ENCODE data around the gene CBR1.
A peak's percentile ranks its signal among the peaks of the same experiment; 100 is the strongest.
"Not testable (repeated sequence)": the region's sequence is repeated elsewhere in the genome, so short reads cannot be mapped to it uniquely, and the experiment has no call there.

The CBR1 gene

DNA sequence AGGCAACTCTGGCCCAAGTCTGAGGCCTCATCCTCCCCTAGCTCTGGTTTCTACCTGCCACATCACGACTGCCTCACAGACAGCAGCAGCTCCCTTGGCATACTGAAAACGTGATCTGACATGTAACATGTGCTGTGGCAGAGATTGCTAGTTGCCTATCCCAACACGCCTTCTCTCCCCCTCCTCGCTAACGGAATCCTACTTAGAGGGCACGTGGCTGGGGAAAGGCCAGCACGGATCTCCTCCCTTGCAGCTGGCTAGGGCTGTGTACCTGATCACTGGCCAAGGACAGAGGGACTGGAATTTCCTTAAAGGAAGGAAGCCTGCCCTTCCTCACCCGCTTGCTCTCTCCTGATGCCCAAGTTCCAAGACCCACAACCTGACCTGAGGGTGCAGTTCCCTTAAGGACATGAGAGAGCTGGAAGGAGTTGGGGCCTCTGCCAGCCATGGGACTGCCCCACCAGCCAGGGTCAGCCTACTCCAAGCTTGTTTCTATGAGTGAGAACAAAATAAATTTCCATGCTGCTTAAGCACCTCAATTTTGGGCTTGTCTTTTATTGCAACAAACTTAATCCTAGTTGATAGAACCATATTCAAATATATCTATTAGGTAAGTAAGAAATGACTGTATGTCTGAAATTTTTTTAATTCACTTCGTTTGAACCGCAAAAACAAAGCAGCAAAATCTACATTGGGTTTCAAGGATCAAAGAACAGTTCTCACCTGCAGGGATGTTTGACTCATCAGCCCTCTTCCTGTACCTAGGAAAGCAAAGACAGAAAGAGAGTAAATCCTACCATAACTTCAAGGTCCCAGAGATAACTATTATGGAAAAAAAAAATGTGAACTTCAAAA, 16.7 kb upstream of the CBR1 start:
- DNase-seq: no peak

DNA sequence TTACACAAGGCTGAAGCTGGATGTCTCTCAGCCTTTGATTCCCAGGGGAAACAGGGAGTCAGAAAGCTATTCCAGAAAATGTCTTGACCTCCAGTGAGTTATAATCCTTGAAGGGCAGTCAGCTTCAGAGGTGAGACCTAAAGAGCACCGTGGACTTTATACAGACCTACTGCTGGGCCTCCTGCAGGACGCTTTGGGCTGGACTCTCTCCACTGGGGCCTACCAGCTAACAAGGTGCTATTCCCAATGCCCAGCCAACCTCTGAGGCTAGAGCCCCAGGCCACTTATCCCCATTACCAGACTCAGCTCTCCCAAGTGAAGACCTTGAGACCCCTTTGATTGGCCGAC, 16.1 kb upstream of the CBR1 start:
- DNase-seq: no peak

DNA sequence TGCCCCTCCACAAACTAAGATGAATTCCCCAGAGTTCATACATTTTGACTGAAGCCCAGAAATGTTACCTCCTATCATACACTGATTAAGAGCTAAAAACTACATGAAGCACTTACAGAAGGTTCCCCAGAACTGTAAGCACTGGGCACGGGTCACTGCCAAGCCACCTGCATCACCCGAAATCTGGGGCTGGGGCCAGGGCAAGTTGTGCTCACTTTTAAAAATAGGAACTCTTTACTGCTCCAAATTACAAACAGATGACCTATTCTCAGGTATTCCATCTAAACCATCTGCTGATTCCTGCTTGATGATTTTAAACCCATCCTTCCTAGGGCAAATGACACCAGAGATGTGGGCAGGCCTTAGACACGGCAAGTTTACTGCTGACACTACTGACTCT, 14.3 kb upstream of the CBR1 start:
- DNase-seq: no peak

DNA sequence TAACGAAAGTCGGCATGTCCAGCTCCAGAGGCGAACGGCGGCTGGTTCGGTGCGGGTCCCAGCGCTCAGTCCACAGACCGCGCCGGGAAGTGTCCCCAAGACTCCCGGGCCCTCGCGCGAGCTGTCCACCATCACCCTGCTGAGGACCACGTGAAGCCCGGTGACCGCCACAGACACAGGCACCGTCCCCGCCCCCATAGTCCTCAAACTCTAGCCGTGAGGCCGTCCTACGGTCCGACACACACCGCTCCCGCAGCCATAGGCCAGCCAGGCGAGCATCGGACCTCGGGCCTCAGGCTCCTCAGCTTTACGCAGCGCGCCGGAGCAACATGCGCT, 10.0 kb upstream of the CBR1 start:
- no peak for DNase-seq

DNA sequence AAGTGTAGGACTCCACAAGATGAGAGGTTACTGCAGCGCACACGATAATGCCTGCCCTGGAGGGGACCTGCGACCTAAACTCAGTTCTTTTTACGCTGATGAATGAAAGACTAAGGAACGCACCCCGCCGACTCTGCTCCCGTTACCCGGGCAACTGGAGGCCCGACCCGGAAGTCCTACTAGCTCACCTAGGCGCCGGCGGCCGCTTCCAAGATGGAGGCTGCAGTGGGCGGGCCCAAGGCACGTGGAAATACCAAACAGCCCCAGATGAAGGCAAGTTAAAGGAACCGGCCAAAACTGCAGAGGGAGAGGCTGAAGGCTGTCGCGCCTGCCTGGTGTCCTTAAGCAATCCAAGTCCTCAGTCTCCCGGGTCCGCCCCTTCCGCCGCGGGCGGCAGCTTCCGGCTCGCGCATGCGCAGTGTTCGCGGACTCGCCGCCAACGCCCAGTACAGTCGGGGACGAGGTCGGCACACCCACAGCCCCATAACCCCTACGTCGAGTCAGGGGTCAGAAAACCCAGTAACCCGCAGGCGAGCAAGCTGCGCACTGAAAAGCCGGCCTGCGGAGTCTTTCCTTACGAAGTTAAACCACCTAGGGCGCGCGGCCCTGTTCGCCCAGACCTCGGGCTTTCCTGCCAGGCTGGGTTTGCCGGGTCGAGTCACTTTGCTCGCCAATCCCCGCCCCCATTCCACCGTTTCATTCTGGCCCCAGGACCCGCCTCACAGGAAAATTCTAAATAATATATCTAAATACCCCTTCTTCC, 9.5 kb upstream of the CBR1 start, which contains the start of gene SETD4:
SETD4 (minus strand) TSS at position 368 of the 763 bp plus-strand sequence. CDS start 1,638 bp downstream, outside the sequence.
- DNase-seq: peak; percentile 88

DNA sequence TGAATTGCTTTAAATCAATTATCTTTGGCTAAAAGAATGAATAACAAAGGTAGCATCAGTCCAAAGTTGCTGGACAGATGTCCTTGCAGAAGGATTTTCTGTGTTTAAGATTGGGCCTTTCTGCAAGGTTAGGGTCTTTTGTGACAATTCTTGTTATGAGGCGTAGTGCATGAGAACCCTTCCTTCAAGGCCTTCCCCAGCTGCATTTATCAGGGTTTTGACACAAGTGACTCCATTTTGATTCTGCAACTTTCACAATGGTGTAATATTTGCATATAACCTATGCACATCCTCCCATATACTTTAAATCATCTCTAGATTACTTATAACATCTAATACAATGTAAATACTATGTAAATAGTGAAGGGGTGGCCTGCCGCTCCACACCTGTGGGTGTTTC, 8.4 kb upstream of the CBR1 start:
- DNase-seq: no peak

DNA sequence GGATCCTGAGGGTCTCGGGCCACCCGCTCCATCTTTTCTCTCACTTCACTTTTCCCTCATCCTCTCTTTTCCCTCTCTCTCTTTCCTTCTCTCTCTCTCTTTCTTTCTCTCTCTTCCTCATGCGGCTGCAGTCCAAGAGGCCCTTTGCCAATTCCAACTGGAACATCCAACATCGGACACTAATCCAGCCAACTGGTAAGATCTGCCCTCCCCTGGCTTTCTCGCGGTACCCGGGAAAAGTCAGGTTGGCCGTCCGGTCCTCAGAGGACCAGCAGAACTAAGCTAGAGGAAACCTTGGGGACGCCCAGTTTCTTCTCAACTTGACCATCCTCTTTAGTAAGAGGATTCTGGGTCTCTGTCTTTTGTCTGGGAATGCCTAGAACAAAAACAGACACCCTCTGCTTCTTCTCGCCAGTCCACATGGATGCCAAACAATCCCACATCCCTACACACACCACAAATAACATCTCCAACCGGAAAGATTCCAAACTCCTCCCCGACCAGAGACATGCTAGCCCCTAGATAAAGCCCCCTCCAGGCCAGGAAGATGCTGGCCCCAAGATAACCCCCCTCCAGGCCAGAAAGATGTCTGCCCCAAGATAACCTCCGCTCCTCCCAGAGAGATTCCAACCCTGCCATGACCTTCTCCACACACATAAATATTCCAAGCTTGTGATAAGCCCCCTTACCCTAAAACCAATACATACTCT, 6.3 kb upstream of the CBR1 start:
- no peak for DNase-seq

DNA sequence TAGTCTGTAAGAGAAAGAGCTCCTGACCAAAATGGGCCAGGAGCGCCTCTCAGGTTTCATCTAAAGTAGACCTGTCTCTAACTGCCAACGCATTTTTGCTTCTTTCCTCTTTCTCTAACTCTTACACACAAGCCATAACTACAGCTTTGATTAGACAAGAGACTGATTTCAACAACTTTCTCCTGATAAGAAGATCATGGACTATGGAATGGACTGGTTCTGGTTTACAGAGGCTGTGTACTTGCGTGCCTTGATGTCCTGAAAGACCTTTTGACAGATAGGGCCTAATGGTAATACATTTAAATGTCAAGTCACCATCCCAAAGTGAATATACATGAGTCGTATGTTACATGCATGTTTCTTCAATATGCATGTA, 5.8 kb upstream of the CBR1 start:
- DNase-seq: no peak

DNA sequence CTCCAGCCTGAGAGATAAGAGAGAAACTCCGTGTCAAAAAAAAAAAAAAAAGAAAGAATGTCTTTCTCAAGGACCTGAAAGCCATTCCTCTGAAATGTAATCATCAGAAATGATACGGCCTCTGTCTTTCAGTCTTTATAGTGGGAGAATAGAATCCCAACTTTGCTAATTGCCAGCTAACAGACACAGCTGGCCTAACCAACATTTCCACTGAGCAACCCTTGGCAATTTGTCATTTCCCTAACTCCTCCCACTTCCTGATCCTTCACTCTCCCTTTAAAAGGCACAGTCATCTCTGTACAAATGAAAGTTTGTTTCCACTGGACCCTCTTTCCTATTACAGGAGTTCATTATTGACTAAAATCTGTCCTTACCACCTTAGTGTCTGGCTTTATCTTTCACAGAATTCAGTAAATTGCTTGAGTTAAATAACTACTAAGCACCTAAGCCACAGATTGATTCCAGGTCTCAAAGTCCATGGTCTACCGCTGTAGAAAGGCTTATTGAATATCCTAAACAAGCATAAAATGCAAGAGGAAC, 4.3 kb upstream of the CBR1 start:
- peak; percentile 1 for DNase-seq

DNA sequence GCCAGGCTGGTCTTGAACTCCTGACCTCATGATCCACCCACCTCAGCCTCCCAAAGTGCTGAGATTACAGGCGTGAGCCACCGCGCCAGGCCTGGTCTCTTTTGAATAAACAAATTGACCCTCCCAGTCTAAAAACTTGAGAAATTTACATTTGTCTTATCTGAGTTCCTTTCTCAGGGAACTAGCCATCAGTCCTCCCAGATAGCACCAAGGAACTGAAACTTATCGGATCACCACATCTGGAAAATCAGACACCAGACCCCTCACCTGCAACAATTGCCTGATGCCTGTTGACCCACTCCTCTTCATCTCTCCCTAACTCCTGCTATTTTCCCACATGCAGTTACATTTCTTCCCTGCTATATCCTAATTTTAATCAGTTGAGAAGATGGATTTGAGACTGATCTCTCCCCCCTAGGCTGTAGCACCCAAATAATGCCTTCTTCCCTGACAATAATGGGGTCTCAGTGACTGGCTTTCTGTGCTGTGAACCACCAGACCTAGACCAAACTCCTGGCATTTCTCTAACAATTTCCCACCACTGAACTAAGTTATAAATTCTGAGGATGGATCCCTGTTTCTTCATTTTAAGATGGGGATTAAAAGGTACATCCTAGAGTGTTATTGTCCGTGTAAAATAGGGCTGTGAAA, 951 bp upstream of the CBR1 start:
- no peak for DNase-seq

DNA sequence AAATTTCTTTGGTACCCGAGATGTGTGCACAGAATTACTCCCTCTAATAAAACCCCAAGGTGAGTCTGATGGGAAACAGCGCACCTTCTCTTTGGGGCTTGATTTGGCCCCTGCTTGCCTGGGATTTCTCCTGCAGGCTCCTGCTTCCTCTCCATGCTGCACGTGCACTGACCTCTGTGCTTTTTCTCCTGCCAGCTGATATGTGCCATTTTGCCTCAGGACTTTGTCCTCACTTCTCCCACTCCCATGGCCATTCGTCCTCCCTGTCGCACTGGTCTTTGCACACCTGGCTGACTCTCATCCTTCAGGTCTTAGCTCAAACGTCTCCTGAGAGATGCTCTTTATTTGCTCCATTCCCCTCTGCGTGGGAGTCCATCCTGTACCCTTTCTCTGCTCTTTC, 1.2 kb downstream of the CBR1 start:
- DNase-seq: no peak

DNA sequence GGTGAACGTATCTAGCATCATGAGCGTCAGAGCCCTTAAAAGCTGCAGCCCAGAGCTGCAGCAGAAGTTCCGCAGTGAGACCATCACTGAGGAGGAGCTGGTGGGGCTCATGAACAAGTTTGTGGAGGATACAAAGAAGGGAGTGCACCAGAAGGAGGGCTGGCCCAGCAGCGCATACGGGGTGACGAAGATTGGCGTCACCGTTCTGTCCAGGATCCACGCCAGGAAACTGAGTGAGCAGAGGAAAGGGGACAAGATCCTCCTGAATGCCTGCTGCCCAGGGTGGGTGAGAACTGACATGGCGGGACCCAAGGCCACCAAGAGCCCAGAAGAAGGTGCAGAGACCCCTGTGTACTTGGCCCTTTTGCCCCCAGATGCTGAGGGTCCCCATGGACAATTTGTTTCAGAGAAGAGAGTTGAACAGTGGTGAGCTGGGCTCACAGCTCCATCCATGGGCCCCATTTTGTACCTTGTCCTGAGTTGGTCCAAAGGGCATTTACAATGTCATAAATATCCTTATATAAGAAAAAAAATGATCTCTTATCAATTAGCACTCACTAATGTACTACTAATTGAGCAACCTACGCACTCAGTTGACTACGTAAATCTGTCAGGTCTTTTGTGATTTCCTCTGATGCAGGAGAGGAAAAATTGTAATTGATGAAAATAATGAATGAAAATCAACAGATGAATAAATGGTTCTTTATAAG, 2.8 kb downstream of the CBR1 start:
- DNase-seq: no peak

DNA sequence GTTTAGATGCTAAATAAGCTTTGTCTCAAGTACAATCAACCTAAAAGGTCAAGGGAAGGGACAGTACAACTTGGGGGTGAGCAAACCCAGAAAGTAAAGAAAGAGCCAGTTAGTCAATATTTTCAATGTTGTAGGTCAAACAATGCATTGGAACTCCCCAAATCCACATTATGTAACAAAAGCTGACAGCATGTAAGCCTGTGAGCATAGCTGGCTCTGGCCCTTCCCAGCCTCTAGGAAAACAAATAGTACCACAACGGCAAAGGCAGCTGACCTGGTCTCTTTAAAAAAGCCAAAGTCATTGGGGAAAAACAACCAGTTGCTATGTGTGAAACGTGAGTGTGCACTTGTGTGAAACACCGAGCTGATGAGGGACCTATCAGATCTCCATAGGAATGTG, 3.4 kb downstream of the CBR1 start:
- DNase-seq: no peak

DNA sequence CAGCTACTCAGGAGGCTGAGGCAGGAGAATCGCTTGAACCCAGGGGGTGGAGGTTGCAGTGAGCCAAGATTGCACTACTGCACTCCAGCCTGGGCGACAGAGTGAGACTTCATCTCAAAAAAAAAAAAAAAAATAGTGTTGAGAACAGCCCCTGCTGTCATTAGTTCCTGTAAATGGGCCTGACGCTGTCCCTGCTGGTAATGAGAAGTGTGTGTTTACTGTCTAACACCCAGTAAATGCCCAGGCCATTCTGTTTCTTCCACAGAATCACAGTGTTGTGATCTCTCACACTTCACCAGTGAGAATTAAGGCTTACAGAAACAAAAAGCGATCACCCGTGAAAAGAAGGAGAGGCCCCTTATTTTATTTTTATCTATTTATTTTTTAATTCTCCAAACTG, 4.1 kb downstream of the CBR1 start:
- DNase-seq: not testable (repeated sequence)

DNA sequence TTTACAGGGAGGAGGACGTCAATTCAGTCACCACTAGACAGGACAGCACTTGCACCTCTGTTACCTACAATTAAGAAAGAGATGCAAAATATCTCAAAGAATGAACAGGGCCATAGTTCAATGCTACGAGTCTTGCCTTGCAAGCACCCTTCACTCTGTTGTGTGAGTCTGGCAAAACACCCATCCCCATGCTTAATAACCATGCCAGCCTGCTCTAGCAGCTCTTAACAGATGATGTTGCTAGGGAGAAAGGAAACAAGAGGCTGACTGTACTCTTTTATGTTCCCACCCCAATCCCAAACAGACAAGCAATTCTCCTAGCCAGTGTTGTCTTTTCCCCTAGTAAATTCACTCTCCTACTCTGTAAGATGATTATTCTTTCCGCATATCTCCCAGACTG, 5.3 kb downstream of the CBR1 start:
- no peak for DNase-seq

DNA sequence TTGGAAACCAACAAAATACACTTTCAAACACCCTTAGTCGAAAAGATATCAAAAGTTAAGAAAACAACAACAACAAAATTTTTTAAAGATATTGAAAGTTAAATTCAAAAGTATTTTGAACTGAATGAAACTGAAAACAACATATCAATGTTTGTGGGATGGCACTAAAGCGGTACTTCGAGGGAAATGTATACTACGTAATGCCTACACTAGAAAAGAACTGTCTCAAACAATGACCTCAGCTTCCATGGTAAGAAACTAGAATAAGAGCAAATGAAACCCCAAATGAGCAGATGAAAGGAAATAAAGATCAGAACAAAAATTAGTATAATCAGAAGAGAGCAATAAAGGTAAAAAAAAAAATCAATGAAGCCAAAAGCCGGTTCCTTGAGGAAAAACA, 6.1 kb downstream of the CBR1 start:
- DNase-seq: no peak

DNA sequence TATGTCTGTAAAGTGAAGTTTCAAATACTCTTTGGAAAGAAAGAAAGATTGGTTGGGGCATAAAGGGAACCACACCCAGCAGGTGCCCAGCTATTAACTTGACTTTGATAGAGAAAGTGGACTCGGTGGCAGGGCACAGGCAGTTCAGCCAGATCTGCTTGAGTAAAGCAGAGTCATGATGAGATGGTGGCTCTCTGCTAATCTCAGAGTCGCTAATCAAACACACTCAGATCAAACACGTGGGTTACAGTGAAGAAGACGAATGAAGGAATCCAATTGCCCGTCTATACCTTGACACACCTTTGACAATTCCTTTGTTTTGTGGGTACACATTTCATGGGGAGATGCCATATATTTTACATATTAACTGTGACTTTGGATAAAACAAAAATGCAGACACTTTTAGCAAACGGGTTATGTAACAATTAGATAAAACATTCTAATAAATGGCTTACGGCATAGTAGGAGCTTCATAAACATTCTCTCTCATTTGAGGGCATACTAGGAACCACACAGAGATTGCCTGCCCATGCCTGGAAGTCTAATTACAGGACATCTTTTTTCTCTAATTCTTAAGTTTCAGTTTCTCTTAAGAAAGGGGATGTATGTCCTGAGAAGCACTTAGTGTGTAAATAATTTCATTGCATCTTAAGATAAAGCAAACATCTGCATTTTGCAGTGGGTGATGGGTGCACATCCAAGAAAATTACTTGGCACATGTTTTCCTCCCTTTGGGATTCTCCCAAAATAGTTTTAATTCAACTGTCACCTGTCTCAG, 7.2 kb downstream of the CBR1 start:
- no peak for DNase-seq

DNA sequence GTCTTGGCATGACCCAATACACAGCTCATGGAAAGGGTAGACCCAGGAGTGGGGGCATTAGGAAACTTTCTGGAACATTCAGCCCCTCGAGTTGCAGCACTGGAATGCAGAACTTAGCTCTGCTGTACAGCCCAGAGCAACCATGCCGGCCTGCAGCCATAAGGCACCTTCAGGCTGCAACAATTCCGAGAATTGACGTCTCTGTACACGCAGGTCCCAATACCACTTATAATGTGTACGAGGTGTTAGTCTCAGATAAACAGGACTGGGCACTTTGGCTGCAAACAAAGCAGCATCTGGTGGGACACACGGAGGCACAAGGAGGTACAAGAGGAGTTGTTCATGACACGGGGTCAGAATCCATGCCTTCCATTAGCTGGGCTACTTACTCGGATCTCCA, 7.9 kb downstream of the CBR1 start:
- no peak for DNase-seq

DNA sequence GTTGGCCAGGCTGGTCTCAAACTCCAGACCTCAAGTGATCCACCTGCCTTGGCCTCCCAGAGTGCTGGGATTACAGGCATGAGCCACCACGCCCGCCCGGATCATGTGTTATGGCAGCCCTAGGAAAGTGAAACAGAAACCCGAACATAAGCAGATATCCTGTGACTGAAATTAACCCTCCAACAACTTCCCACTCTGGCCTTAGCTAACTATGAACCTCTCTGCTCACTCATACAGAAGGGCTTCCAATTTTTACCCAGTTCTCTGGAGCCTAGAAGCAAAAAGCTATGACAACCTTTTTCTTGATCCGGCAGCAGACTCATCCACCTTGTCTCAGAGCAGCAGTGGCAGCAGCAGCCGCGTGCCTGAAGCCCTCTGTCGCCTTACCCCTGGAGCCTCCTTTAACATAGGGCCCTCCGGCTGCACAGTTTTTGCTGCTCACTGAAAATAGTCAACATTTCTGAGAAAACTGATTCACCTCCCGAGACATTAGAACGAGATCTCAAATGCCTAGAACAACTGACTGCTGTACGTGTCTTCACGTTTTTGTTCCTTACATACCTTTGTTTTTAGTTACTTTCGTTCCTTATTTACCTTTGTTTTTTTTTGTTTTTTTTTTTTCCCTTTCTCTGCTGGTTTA, 9.3 kb downstream of the CBR1 start:
- DNase-seq: peak; percentile 11

DNA sequence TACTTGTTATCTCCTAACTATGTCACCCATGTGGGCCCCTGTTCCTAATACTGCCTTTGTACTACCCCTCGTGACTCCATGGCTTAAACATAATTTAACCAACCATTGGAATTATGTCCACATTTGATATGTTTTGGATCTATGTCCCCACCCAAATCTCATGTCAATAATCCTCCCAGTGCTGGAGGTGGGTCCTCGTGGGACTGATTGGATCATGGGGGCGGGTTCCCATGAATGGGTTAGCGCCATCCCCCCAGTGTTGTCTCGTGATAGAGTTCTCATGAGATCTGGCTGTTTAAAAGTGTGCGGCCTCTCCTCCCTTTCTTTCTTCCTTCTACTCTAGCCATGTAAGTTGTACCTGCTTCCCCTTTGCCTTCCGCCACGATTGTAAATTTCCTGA, 9.8 kb downstream of the CBR1 start:
- no peak for DNase-seq

DNA sequence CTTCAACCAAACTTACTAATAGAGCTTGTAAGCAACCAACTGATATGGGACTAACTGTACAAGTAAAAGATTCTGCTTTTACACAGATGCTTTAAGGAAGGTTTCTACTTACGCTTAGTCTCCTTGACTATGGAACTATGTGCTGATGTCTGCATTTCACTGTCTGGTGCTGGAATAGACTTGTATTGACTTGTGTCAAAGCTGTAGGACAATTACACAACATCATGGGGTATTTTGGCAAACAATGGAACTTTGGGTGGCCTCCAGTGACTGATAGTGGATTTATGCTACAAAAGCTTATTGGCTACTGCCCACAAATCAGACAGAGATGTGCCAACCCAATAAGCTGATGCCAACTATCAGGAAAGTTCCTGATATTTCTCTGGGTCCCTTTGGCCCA, 10.6 kb downstream of the CBR1 start:
- no peak for DNase-seq
